HG02571 (cell line): Measurements from ENCODE around the gene BHMT.
"Not testable (repeated sequence)": the region's sequence is repeated elsewhere in the genome, so short reads cannot be mapped to it uniquely, and the experiment has no call there.

Experiments used
- ATAC-seq: cut with Tn5 transposase; IDR thresholded peaks from one replicate; pipeline ENCODE4 v1.9.1; 2021; ENCODE audit warnings: mild to moderate bottlenecking, moderate library complexity; ENCODE audit not compliant: unreplicated experiment

The BHMT gene

DNA sequence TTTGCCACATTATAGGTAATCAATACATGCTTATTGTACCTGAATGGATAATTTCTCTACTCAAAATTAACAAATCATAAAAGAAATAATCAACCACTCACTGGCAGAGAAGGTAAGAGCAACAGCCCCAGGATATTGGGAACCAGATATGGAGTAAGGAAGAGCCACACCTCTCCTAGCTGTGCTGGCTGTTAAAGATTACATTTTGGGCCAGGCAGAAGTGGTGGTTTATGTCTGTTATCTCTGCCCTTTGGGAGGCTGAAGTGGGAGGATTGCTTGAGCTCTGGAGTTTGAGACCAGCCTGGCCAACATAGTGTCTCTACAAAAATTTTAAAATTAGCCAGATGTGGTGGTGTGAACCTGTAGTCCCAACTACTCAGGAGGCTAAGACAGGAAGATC, 56.4 kb downstream of the BHMT start:
- ATAC-seq, result no peak

- no peak for ATAC-seq
Observed at GRCh38 chr5:79170661-79171060, 59.1 kb downstream of the BHMT start.

- no peak for ATAC-seq
Observed at GRCh38 chr5:79171635-79172245, 60.1 kb downstream of the BHMT start.

- ATAC-seq, result no peak
Observed at GRCh38 chr5:79172269-79172668, 60.7 kb downstream of the BHMT start.

- ATAC-seq, result no peak
Observed at GRCh38 chr5:79173626-79174025, 62.0 kb downstream of the BHMT start.

GRCh38 chr5:79180449-79180848, 68.8 kb downstream of the BHMT start:
- ATAC-seq, result not testable (repeated sequence)

DNA sequence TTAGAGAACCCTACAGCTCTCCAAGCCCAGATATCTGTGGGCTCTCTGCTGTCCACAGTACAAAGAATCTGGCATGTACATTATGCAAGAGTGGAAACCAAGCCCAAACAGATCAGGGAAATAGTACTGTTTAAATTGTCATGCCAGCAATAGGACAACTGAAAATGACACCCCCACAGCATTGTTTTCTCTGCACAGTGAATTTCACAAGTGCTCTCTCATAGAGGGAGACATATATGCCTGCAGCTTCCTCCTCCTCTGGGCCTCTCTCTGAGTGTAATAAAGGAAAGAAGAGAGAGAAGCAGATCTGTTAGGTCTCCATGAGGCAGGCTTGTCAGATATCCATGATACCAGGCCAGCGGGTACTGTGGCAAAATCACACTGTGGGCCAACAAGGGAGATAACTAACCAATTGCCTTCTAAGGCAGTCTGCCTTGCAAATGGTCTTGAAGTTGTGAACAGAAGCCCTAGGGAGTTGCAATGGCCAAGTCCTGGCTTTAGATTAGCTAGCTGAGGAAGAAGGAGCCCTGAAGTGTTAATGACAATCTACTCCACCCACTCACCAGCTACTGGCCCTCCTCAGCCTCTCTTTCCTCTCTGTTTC, 69.9 kb downstream of the BHMT start:
- no peak for ATAC-seq
